ENCODE measurements around the gene APMAP.

Gene APMAP

GRCh38 chr20:24943196-24943595 is 49.4 kb downstream of the APMAP start:
- no peak for TF ChIP-seq CTCF (IDR thresholded peaks at IDR 0.05; ENCODE audit: extremely low read depth, insufficient read depth, missing control alignments)
- DNase-seq (ENCODE audit: low spot score): no peak
- in situ Hi-C loops (cut with MboI; ENCODE audit: low pct_unique_long_range_greater_than_20kb, low sequenced_read_pairs, unreplicated experiment): no loop called here

GRCh38 chr20:24942679-24943078 is 49.9 kb downstream of the APMAP start:
- no peak for TF ChIP-seq CTCF (IDR thresholded peaks at IDR 0.05; ENCODE audit: extremely low read depth, insufficient read depth, missing control alignments)
- in situ Hi-C loops (cut with MboI; ENCODE audit: low pct_unique_long_range_greater_than_20kb, low sequenced_read_pairs, unreplicated experiment): no loop called here
- no peak for DNase-seq (ENCODE audit: low spot score)

- no peak for DNase-seq (ENCODE audit: low spot score)
- in situ Hi-C loops (cut with MboI; ENCODE audit: low pct_unique_long_range_greater_than_20kb, low sequenced_read_pairs, unreplicated experiment): no loop called here
- no peak for TF ChIP-seq CTCF (IDR thresholded peaks at IDR 0.05; ENCODE audit: extremely low read depth, insufficient read depth, missing control alignments)
These were observed 53.5 kb downstream of the APMAP start for GRCh38 chr20:24939036-24939435.

- TF ChIP-seq CTCF (IDR thresholded peaks at IDR 0.05; ENCODE audit: extremely low read depth, insufficient read depth, missing control alignments): no peak
- DNase-seq (ENCODE audit: low spot score): no peak
- in situ Hi-C loops (cut with MboI; ENCODE audit: low pct_unique_long_range_greater_than_20kb, low sequenced_read_pairs, unreplicated experiment): no loop called here
These were observed 54.1 kb downstream of the APMAP start for GRCh38 chr20:24938498-24938897.

- in situ Hi-C loops (cut with MboI; ENCODE audit: low pct_unique_long_range_greater_than_20kb, low sequenced_read_pairs, unreplicated experiment): no loop called here
- no peak for TF ChIP-seq CTCF (IDR thresholded peaks at IDR 0.05; ENCODE audit: extremely low read depth, insufficient read depth, missing control alignments)
- no peak for DNase-seq (ENCODE audit: low spot score)
These were observed 55.0 kb downstream of the APMAP start for GRCh38 chr20:24937579-24937978.

- TF ChIP-seq CTCF (IDR thresholded peaks at IDR 0.05; ENCODE audit: extremely low read depth, insufficient read depth, missing control alignments): no peak
- no peak for DNase-seq (ENCODE audit: low spot score)
- in situ Hi-C loops (cut with MboI; ENCODE audit: low pct_unique_long_range_greater_than_20kb, low sequenced_read_pairs, unreplicated experiment): no loop called here
These were observed 55.8 kb downstream of the APMAP start for GRCh38 chr20:24936526-24937407.
